GM21737 (cell line): ENCODE measurements around the gene KRCC1.
"Not testable (repeated sequence)": the region's sequence is repeated elsewhere in the genome, so short reads cannot be mapped to it uniquely, and the experiment has no call there.

ENCODE experiments used
- ATAC-seq: cut with Tn5 transposase; IDR thresholded peaks from one replicate; pipeline ENCODE4 v1.9.1; 2021; ENCODE audit warnings: mild to moderate bottlenecking, moderate library complexity; ENCODE audit not compliant: unreplicated experiment

Gene KRCC1

DNA sequence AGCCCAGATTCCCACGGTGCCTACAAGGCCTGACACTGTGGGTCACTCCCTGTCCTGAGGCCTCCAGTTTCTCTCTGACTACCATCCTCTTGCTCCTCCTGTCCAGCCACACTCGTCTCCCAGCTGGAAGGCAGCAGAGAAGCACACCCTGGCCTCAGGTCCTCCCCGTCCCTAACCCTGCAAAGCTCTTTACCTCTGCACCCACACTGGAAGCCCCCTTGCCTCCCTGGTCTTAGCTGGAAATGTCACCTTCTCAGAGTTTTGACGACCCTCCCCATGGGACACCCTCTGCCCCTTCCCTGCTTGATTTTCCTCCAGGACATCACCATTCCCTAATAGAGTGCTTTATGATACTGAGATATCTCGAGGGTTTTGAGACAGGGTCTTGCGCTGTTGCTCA is 49.8 kb downstream of the KRCC1 start:
- no peak for ATAC-seq

DNA sequence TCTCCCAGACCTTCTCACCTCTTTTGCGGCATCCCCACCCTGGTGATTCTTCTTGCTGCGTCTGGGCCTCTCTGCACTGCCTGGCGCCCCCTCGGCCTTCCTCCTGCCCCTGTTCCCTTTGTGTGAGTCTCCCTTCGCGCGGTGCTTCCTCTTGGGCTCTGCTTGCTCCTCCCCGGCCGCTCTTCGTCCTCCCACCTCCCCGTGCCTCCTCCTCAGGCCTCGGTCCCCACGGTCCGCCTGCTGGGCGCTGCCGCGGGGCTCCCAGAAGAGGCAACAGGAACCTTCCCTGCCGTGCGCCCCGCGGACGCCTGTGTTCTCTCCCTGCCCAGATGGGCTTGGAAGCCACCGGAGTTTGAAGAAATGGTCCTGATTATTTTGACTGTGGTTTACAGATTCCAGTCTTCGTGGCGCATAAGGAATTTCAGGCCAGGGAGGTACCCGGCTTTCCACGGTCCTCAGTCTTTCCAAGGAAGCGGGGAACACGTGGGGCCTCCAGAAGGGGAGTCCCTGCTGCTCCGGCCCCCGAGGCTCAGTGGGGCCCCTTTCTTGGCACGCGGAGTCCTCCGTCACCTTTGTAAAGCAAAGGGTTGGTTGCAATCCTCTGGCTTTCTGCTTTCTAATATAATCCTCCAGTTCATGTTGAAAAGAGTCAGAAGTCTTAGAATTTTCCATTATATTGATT is 52.4 kb downstream of the KRCC1 start:
- no peak for ATAC-seq

DNA sequence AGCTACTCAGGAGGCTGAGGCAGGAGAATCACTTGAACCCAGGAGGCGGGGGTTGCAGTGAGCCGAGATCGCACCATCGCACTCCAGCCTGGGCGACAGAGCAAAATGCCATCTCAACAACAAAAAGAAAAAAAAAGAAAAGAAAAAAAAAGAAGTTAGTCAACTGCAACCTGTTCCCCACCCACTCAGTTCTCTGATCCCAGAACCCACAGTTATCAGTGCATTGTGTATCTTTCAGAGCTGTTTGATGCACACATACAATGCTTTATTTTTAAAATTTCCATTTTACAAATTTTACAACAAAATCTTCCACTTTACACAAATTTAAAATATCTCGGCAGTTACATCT is 53.2 kb downstream of the KRCC1 start:
- ATAC-seq, result no peak

DNA sequence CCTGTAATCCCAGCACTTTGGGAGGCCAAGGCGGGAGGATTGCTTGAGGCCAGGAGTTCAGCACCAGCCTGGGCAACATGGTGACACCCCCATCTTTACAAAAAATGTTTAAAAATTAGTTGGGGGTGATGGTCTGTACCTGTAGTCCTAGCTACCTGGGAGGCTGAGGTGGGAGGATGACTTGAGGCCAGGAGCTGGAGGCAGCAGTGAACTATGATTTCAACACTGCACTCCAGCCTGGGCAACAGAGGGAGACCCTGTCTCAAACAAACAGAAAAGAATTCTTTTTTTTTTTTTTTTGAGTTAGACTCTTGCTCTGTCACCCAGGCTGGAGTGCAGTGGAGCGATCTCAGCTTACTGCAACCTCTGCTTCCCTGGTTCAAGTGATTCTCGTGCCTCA is 55.1 kb downstream of the KRCC1 start:
- ATAC-seq, result not testable (repeated sequence)

DNA sequence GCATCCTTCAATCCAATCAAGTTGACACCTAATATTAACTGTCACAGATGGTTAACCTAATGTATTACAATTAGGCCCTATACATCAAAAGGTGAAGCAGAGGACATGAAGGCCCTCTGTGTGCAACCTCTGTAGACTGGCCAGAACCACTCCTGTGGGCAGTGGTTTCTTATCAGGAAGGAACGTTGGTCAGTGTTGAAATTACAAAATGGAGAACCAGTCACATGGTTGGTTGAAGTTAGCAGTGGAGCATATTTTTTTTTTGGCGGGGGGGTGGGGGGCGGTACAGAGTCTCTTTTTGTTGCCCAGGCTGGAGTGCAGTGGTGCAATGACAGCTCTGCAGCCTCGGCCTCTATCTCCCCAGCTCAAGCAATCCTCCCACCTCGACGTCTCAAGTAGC is 59.0 kb downstream of the KRCC1 start:
- ATAC-seq, result no peak

DNA sequence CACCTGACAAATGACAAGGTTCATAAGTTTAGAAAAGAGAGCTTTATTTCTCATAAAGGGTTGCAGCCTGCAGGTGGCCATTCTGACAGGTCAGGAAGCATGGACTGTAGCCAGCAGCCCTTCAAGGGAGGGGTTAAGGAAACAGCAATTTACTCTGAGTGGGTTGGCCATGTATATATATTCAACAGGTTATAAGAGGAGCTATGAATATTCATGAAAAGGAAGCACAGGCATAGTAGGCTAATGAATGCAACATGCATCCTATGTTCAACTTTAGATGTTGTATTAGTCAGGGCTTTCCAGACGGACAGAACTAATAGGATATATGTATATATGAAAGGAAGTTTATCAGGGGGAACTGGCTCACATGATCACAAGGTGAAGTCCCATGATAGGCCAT is 59.8 kb downstream of the KRCC1 start:
- no peak for ATAC-seq

DNA sequence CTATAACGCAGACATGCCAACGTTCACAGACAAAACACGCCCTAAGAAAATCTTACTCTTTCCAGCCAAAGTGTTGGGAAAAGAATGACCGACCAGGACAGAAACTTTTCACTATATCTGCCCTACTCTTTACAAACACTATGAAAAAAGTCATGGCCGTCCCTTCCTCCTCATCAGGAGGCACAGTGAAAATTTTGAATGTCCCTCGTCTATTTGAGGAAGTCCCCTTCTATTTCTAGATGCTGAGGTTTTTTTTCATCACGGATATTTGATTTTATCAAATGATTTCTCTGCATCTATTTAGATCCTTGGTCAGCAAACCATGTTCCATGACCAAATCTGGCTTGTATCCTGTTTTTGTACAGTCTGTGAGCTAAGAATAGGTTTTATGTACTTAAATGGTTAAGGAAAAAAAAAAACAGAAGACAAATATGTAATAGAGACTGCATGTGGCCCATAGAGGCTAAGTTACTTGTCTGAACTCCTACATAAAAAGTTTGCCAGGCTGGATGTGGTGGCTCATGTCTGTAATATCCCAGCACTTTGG is 61.2 kb downstream of the KRCC1 start:
- not testable (repeated sequence) for ATAC-seq

DNA sequence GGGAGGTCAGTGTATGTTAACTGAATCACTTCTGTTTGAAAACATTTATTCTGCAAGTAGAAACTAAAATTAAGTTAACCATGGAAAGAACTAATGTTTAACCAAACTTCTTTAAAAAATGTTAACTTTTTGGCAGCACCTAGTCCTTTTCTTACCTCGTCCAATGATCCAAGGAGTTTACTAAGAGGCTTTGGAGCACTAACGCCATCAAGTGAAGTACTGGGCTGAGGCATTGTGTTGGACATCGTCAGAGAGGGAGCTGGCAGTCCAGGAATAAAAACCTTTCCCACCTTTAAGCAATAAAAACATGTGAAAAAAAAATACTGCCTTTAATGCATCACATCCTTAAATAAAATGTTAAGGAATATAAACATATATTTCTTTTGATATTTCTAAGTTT is 63.0 kb downstream of the KRCC1 start:
- not testable (repeated sequence) for ATAC-seq

DNA sequence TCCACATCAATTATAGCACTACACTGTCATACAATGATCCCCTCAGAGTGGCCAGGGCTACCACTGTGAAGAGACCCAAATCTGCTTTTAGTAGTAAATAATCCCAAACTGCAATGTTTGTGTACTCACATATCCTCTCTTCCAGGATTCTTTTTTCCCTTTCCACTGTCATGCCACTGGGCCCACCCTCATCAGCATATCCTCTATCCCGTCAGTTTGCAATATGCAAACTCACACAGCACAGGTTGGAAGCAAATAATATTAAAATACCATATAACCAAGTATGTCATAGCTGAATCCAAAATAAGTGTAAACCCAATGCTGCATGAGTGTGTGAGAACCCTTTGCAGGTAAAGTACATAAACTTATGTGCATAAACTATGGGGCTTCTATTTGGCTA is 68.1 kb downstream of the KRCC1 start:
- ATAC-seq, result not testable (repeated sequence)

DNA sequence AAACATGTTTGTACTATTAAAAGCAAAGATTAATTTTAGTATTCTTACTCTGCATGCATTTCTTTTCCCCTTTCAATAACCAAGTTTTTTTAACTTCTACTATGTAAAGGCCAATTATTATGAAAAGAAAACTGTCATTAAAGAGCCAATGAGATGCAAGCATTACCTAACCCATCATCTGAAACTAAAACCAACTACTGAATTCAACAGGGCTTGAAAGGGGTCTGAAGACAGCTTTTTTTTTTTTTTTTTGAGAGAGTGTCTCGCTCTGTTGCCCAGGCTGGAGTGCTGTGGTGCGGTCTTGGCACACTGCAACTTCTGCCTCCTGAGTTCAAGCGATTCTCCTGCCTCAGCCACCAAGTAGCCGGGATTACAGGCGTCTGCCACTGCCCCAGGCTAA is 69.7 kb downstream of the KRCC1 start:
- not testable (repeated sequence) for ATAC-seq

DNA sequence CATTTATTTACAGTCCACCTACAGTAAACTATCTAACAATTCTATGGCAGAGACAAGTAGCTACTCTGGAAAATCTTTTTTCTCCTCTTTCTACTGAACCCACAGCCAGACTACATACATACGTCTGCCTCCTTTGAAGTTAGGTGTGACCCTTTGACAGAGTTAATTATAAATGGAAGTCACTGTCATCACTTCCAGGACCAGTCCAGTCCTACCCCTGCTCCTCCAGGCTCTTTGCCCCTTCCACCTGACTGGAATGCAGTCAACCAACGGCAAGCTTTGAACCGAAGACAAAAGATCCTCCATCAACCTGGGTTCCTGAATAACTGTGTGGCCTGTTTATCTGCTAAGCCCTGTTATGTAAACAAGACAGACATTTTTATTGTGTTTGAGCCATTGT is 74.4 kb downstream of the KRCC1 start:
- not testable (repeated sequence) for ATAC-seq
